SIG-M5 (cell line): ENCODE results near the gene RASSF3.
"Not testable (repeated sequence)": the region's sequence is repeated elsewhere in the genome, so short reads cannot be mapped to it uniquely, and the experiment has no call there.

Source experiments
- DNase-seq: peaks from one replicate; lab custom pipeline; 2025; lab: John Stamatoyannopoulos, UW

The RASSF3 gene

GRCh38 chr12:64595863-64596793, 14.2 kb upstream of the RASSF3 start:
- DNase-seq: no peak

GRCh38 chr12:64598831-64599230, 11.5 kb upstream of the RASSF3 start:
- DNase-seq: no peak

- DNase-seq: no peak
Observed at GRCh38 chr12:64600164-64600561, 10.1 kb upstream of the RASSF3 start.

- DNase-seq: no peak
Observed at GRCh38 chr12:64603183-64603841, 7.0 kb upstream of the RASSF3 start.

GRCh38 chr12:64608901-64609535, 1.3 kb upstream of the RASSF3 start:
- peak; percentile 9 for DNase-seq

- DNase-seq: no peak
Observed at GRCh38 chr12:64609536-64610078, 688 bp upstream of the RASSF3 start.

GRCh38 chr12:64610660-64611340, 505 bp downstream of the RASSF3 start:
- no peak for DNase-seq

- DNase-seq: no peak
Observed at GRCh38 chr12:64611341-64612284, 1.3 kb downstream of the RASSF3 start.

- no peak for DNase-seq
Observed at GRCh38 chr12:64612843-64613242, 2.5 kb downstream of the RASSF3 start.

- DNase-seq: not testable (repeated sequence)
Observed at GRCh38 chr12:64613775-64614398, 3.6 kb downstream of the RASSF3 start.

- no peak for DNase-seq
Observed at GRCh38 chr12:64616201-64616600, 5.9 kb downstream of the RASSF3 start.

GRCh38 chr12:64618953-64619590, 8.8 kb downstream of the RASSF3 start:
- DNase-seq: peak; percentile 77

- DNase-seq: no peak
Observed at GRCh38 chr12:64621257-64621942, 11.1 kb downstream of the RASSF3 start.

- no peak for DNase-seq
Observed at GRCh38 chr12:64624035-64624434, 13.7 kb downstream of the RASSF3 start.

- peak; percentile 96 for DNase-seq
Observed at GRCh38 chr12:64625243-64626077, 15.2 kb downstream of the RASSF3 start.

GRCh38 chr12:64626588-64626987, 16.3 kb downstream of the RASSF3 start:
- DNase-seq: not testable (repeated sequence)

GRCh38 chr12:64627771-64628170, 17.5 kb downstream of the RASSF3 start:
- DNase-seq: no peak

GRCh38 chr12:64631197-64631596, 20.9 kb downstream of the RASSF3 start:
- no peak for DNase-seq
